AG20443 (cell line): ENCODE results near the gene ARAP2.

ENCODE experiments used
- DNase-seq: peaks from one replicate; pipeline ENCODE4 v3.0.0; 2012; ENCODE audit warnings: low spot score, mixed read lengths

Gene ARAP2

GRCh38 chr4:36111172-36111571, 133.1 kb downstream of the ARAP2 start:
- no peak for DNase-seq

DNA sequence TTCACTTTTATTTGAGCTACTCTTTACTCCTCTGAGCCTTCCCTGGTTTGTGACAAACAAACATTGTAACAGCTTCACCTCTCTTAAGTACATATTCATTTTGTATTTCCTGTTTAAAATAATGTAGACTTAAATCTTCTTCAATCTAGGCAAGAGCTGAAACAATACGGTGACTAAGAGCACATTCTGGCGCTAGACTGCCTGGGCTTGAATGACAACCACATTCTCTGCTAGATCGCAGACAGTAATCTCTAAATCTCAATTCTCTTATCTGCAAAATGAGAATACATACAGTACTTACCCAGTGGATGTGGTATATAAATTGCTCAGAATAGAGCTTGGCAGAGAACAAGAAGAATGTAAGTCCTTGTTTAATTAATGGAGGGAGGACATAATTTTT, 144.8 kb downstream of the ARAP2 start:
- no peak for DNase-seq

DNA sequence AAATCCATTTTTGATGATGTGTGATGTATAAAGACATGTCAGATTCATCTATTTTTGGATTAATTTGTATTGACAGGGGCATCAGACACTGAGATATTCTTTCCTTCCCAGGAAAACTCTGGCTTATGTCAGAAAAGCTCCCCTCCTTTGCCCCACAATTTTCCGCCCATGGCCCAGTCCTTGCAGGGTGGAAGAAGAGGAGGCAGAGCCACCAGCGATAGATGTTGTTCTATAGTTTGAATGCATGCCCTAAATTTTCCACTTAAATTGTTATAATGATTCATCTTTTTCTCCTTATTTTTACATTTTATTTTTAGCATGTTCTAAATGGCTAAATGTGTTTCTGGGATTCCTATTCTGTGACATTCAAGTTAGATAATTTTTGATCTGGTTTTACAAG, 149.3 kb downstream of the ARAP2 start:
- no peak for DNase-seq

- DNase-seq = no peak
Measured at GRCh38 chr4:36091997-36092396, 152.3 kb downstream of the ARAP2 start.

DNA sequence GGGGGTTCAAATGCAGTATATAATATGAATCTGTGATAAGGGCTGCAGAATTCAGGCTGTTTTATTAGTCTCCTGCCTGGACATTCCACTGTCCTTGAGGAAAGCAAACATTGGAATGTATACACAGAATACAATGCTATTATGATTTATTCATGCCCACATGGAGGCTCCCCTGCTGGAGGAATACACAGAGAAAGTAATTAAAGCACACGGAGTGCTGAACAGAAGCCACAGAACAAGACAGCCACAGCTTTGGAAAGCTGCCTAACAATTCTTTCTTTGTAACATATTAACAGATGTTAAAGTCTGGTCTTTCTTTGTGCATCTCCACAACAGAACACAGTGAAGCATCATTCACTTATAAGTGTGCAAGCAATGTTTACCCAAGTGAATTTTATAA, 155.8 kb downstream of the ARAP2 start:
- no peak for DNase-seq

- no peak for DNase-seq
Measured at GRCh38 chr4:36086261-36086786, 158.0 kb downstream of the ARAP2 start.

DNA sequence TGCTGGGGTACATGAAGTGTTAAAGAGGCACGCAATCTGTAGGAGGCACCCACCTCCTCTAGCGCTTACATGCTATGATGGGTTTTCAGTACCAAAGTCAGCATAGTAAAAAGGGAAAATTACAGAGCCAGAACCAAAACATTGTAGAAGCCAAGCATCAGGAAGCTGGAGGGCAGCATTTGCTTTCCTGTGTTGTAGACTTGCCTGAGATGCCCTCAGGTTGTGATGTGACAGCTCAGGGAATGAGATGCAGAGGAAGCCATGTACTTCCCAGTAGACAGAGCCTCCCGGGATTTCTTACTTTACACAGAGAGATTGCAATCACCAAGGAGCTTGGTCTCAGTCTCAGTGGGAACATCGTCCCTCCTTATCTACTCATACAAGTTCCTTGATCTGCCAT, 161.5 kb downstream of the ARAP2 start:
- no peak for DNase-seq

- DNase-seq = no peak
Measured at GRCh38 chr4:36081185-36081584, 163.1 kb downstream of the ARAP2 start.

DNA sequence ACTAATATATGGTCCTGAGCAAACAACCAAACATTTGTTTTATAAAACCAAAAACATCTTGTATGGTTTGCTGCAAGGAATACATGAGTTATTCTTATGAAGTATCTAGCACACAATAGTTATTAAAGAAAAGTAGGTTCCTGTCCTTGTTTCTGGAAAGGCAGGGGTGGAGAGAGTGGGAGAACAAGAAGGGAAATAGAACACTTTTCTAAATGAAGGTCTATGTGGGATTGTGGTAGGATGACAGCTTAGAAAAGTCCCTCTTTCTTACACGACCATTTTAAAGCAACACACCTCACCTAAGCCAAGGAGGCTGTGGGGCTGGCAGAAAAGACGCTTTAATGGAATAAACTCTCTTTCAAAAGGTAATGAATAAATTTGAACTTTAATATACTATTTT, 164.6 kb downstream of the ARAP2 start:
- no peak for DNase-seq

DNA sequence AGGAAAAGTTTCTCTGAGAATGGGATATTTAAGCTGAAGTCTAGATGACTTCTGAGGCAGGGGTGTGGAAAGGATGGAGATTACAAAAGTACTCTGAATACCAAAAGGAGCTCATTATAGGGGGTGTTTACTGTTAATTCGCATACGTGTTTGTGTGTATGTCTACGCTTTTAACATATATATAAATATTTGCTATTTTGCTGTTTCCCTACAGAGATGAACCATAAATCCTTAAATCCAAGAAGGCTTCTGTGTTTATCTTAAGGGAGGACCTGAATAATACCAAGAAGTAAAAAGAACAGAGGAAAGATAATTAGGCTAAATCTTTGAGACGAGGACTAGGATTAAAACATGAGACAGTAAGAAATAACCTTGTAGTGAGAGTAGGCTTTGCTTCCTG, 166.0 kb downstream of the ARAP2 start:
- DNase-seq = no peak

- no peak for DNase-seq
Measured at GRCh38 chr4:36072529-36072928, 171.8 kb downstream of the ARAP2 start.

GRCh38 chr4:36067116-36067515, 177.2 kb downstream of the ARAP2 start:
- DNase-seq = no peak

DNA sequence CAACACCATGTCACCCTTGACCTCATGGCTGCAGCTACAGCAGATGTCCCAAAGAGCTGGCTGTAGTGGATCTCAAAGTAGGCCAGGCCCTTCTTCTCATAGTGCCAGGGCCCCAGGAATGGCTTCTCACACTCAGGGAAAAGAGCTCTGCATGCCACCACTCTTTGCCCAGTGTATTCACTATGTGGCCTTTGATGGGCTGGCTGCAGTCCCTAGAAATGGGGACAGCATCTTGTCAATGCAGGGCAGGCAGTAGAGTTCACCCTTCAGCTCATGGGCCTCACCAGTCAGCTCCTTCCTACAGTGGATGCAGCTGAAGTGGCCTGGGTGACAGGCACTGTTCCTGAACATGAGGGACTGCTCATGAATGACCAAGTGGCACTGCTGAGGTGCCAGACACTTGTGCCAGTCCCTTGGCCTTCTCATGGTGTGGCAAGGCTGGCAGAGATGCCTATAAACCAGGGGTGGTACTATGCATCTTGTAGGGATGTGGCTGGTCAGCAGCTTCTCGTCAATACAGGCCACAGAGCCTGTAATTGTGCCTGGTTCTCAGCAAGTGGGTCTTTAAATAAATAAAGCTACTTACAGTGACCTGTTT, 178.9 kb downstream of the ARAP2 start:
- no peak for DNase-seq

- DNase-seq = no peak
Measured at GRCh38 chr4:36064117-36064516, 180.2 kb downstream of the ARAP2 start.

GRCh38 chr4:36056136-36056535, 188.2 kb downstream of the ARAP2 start:
- no peak for DNase-seq

DNA sequence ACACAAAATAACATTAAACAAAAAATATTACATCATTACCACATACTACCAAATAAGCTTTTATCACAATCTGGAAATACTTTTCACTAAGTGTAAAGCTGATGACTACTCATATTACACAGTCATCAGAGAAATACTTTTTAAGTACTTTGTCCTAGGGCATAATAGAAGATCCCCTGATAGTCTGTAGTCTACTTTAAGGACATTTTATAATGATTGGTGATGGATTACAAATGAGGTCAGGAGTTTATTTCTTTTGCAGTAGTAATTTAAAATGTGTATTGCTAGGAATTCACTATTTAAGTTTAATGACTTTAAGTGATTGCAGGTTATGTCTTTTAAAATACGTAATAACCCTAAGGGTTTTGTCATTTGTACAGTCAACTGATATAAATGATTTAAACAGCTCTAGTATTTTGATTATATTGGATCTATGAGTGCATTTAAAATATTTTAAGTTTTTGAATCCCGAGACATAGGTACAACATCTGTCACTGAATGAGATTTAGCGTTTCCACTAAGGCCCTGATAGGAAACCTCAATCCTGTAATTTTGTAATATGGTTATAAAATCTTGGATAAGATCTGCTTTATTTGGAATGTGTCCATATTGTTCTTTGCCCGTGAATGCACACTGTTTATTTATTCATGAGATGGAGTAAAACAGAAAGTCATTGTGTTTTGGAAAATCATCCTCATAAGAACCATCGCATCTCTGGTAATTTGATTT, 189.5 kb downstream of the ARAP2 start:
- DNase-seq = no peak

DNA sequence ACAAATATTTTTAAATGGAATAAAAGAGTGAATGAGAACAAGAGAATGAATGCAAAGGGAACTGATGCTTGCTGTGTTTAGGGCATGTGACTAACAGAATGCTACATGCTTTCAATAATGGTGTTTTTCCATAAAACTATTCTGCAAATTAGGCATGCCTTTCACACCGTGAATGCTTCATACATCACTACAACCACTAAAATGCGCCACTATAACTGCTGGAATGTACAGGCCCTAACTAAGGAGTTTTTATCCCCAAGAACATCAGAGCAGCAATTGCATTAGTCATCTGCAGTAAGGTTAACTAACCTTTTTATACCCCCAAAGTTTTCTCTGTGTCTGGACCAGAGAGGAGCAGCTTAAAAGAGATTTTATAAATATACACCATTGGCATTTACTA, 190.4 kb downstream of the ARAP2 start:
- no peak for DNase-seq

DNA sequence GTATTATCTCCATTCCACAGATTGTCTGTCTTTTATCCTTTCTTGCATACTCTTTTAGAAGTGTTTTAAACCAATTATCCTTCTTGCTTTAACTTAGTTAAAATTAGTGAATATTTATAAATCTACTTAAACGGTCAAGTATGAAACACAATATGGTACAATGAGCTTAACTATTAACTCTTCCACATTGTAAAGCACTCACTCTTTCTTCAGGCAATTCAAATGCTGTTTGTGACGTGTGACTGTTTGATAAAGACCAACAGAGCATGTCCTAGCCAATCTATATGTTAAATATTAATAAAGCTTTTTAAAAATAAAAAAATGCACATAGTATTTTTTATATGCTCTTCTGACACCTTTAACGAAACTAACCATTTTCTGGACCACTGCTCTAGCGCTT, 192.7 kb downstream of the ARAP2 start:
- no peak for DNase-seq

DNA sequence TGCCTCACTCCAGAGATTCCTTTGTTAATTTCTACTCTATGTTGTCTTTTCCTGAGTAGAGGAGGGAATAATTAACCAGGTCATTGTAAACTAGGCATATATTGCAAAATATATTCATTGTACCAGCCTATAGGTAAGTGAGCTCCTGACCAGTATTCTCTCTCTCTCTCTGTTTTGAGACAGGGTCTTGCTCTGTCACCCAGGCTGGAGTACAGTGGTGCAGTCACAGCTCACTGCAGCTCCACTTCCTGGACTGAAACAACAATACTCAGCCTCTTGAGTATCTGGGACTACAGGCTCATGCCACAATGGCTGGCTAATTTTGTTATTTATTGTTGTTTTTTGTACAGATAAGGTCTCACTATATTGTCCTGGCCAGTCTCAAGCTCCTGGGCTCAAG, 198.3 kb downstream of the ARAP2 start:
- DNase-seq = no peak

DNA sequence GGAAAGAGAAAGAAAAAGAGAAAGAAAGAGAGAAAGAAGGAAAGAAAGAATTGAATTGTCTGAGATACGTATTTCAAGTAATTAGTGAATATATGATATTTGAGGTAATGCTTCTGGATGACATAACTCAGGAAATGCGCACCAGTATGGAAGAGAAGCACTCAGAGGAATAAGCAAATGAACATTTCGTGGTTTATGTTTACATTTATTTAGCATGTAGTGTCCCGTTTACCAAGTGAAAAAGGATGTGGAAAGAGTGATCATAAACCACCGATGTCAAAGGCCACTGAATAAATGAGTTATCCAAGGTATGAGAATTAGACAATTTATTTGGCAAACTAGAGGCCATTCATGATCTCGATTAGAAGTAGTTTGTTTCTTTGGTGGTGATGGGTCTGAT, 200.4 kb downstream of the ARAP2 start:
- no peak for DNase-seq

DNA sequence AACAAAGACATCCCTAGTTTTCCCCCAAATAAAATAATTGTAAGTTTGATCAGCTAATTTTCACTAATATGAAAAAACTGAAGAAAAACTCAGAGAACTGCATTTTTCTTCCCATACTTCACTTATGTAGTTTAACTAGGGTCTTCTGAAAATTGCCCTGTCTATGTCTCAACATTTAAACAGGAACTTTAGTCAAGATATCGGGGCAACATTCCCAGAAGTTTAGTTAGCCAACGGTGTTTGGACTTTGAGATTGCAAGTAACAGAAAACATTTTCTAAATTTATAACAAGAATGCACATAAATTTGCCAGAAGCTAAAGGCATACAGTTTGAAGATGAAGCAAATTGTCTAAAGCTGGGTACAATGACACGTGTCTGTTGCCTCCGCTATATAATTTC, 201.1 kb downstream of the ARAP2 start:
- no peak for DNase-seq

- no peak for DNase-seq
Measured at GRCh38 chr4:36042122-36042970, 202.0 kb downstream of the ARAP2 start.

DNA sequence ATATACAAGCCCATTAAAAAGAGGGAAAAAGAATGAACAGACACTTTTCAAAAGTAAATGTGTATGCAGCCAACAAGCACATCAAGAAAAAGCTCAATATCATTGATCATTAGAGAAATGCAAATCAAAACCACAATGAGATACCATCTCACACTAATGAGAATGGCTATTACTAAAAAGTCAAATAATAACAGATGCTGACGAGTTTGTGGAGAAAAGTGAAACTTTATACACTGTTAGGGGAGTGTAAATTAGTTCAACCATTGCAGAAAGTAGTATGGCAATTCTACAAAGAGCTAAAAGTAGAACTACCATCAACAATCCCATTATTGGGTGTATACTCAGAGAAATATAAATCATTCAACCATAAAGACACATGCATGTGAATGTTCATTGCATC, 203.0 kb downstream of the ARAP2 start:
- no peak for DNase-seq
